ENCODE measurements around the gene NLK. TPM values are rescaled to one million over a fixed set of nuclear protein-coding genes. Genes with fewer than 3 reads are reported as not detected.
A peak's percentile ranks its signal among the peaks of the same experiment; 100 is the strongest.

The NLK gene
- total and polyA plus RNA-seq, 7 donors = 4.0 to 13.0 (median 8.1) TPM

DNA sequence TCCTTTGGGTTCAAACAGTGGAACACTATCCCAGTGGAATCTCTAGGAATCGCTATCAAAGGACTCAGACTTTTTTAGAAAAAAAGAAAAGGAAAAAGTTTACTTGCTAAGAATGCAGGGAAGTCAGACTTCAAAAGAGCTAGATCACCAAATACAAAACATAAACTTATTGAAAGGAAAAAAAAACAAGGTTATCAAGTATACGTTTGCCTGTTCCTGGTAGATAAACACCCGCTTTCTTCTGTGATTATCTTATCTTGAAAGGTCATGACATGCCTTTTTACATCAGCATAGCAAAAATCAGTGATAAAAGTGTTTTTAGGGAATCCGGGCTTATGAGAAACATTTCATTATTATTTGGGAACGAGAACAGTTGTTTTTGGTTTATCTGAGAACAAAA, 147.2 kb downstream of the NLK start:
- Histone ChIP-seq H3K9me3 (no peaks in the 10 kb centered on the region), H3K4me1 (no peaks in the 10 kb centered on the region), H3K27me3 (ENCODE audit: insufficient read depth in 3 of 3, low read length in 2 of 3) (no peaks in the 10 kb centered on the region), H3K36me3 (ENCODE audit: insufficient read depth in 1 of 2, low read depth in 1 of 2) (peaks cover 0 to 30% of the 10 kb centered on the region in 2 donors), H3K4me3 (no peak overlapping the region), H3K27ac (no peak overlapping the region)
- WGBS, 3 donors = 84 to 90% (median 89%) methylated on average over 5 of the region's 5 CpGs
- ATAC-seq (no peak), DNase-seq (no peak)
- TF ChIP-seq, protein P1, sequence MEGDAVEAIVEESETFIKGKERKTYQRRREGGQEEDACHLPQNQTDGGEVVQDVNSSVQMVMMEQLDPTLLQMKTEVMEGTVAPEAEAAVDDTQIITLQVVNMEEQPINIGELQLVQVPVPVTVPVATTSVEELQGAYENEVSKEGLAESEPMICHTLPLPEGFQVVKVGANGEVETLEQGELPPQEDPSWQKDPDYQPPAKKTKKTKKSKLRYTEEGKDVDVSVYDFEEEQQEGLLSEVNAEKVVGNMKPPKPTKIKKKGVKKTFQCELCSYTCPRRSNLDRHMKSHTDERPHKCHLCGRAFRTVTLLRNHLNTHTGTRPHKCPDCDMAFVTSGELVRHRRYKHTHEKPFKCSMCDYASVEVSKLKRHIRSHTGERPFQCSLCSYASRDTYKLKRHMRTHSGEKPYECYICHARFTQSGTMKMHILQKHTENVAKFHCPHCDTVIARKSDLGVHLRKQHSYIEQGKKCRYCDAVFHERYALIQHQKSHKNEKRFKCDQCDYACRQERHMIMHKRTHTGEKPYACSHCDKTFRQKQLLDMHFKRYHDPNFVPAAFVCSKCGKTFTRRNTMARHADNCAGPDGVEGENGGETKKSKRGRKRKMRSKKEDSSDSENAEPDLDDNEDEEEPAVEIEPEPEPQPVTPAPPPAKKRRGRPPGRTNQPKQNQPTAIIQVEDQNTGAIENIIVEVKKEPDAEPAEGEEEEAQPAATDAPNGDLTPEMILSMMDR (IDR thresholded peaks at IDR 0.05) = no peak
- intact Hi-C loops (cut with DNase I) = no loop called here

DNA sequence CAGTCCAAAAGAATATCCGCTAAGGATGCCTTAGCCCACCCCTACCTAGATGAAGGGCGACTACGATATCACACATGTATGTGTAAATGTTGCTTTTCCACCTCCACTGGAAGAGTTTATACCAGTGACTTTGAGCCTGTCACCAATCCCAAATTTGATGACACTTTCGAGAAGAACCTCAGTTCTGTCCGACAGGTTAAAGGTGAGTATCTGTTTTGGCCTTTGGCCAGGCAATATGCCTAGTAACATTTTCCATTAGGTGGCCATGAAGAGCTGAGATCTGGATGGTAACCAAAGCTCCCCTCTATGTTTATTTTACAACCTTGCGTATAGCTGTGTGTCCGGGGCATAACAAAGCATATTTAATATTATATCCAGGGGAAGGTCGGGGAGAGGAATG, 148.5 kb downstream of the NLK start:
- DNase-seq (no peak), ATAC-seq (no peak)
- peaks cover 0 to 25% of the 10 kb centered on the region in 2 donors for H3K36me3 ChIP-seq (ENCODE audit: insufficient read depth in 1 of 2, low read depth in 1 of 2)
- intact Hi-C loops (cut with DNase I) = no loop called here
- H3K27me3 ChIP-seq (ENCODE audit: insufficient read depth in 3 of 3, low read length in 2 of 3) = no peaks in the 10 kb centered on the region
- H3K27ac ChIP-seq = no peak overlapping the region
- no peak overlapping the region for H3K4me3 ChIP-seq
- 95 to 98% (median 97%) methylated on average over 8 of the region's 8 CpGs for WGBS, 3 donors
- H3K9me3 ChIP-seq = no peaks in the 10 kb centered on the region
- no peaks in the 10 kb centered on the region for H3K4me1 ChIP-seq
- TF ChIP-seq, protein P1 (IDR thresholded peaks at IDR 0.05) = no peak

DNA sequence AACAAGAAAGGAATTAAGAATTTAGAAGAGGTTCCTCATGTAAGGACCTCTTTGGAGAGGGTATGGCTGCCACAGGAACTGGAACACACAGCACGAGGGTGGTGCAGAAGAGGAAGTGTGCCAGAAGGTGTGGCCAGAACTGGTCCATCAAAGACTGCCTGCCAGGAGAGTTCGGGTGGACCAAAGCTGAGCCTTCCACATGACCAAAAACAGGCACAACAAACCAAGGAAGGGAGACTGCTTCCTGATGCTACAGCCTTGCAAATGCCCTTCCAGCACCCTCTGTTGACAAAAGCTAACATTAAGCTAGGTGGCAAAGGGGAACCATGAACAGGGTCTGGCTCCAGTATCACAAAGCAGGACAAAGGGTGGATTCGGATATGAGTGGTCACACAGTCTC, 150.8 kb downstream of the NLK start:
- intact Hi-C loops (cut with DNase I) = no loop called here
- ATAC-seq (no peak), DNase-seq (peak in 1 of 2 donors; percentile 25)
- Histone ChIP-seq H3K4me1 (no peaks in the 10 kb centered on the region), H3K27me3 (ENCODE audit: insufficient read depth in 3 of 3, low read length in 2 of 3) (no peaks in the 10 kb centered on the region), H3K27ac (no peak overlapping the region), H3K36me3 (ENCODE audit: insufficient read depth in 1 of 2, low read depth in 1 of 2) (peaks cover 0 to 37% of the 10 kb centered on the region in 2 donors), H3K4me3 (no peak overlapping the region), H3K9me3 (no peaks in the 10 kb centered on the region)
- TF ChIP-seq, protein P1 (IDR thresholded peaks at IDR 0.05) = no peak
- WGBS, 3 donors = 52 to 63% (median 60%) methylated on average over 3 of the region's 3 CpGs

DNA sequence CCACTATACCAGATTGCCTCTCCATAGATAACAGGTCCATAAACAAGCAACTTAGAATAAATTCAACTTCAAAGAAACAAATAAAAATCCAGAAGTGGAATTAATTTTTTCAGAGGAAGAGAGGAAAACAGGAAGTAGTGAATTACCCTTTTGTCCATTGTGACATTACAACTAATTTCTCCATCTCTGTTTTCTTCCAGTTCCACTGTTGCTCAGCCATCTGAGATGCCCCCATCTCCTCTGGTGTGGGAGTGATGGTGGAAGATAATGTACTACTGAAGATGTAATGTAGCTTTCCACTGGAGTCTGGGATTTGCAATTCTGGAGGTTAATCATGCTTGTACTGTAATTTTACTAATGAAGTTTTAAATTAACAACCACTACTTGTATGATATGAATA, 151.9 kb downstream of the NLK start:
- no peak for DNase-seq
- no peaks in the 10 kb centered on the region for H3K27me3 ChIP-seq (ENCODE audit: insufficient read depth in 3 of 3, low read length in 2 of 3)
- TF ChIP-seq, protein P1 (IDR thresholded peaks at IDR 0.05) = no peak
- no peaks in the 10 kb centered on the region for H3K9me3 ChIP-seq
- no peak for ATAC-seq
- H3K27ac ChIP-seq = no peak overlapping the region
- no peaks in the 10 kb centered on the region for H3K4me1 ChIP-seq
- H3K36me3 ChIP-seq (ENCODE audit: insufficient read depth in 1 of 2, low read depth in 1 of 2) = peaks cover 0 to 37% of the 10 kb centered on the region in 2 donors
- intact Hi-C loops (cut with DNase I) = no loop called here
- no peak overlapping the region for H3K4me3 ChIP-seq

DNA sequence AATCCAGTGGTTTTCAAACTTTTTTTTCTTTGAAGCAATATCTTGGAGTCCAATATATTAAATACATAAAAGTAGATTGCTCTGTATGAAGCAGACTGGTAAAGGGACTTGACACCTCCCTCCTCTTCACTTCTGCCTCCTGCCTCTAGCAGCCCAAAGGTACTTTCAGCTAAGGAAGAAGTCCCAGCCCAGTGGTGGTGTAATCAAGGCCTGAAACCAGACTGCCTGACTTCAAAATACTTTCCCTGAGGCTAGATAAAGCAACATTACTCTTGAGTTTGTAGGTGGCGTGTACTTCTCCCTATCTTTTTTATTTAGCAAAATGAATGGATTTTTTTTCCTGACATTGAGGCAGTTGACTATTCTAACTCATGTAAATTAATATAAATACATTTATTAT, 154.2 kb downstream of the NLK start:
- H3K36me3 ChIP-seq (ENCODE audit: insufficient read depth in 1 of 2, low read depth in 1 of 2) = peaks cover 0 to 37% of the 10 kb centered on the region in 2 donors
- no peaks in the 10 kb centered on the region for H3K4me1 ChIP-seq
- no peak overlapping the region for H3K4me3 ChIP-seq
- intact Hi-C loops (cut with DNase I) = no loop called here
- H3K27me3 ChIP-seq (ENCODE audit: insufficient read depth in 3 of 3, low read length in 2 of 3) = no peaks in the 10 kb centered on the region
- TF ChIP-seq, protein P1 (IDR thresholded peaks at IDR 0.05) = no peak
- no peak for ATAC-seq
- WGBS, 3 donors = 96 to 97% (median 96%) methylated on average over 1 of the region's 1 CpG
- no peak overlapping the region for H3K27ac ChIP-seq
- H3K9me3 ChIP-seq = no peaks in the 10 kb centered on the region
- DNase-seq = no peak
